ENCODE data around the gene C4orf36.
"Not testable (repeated sequence)": the region's sequence is repeated elsewhere in the genome, so short reads cannot be mapped to it uniquely, and the experiment has no call there.

C4orf36 gene

DNA sequence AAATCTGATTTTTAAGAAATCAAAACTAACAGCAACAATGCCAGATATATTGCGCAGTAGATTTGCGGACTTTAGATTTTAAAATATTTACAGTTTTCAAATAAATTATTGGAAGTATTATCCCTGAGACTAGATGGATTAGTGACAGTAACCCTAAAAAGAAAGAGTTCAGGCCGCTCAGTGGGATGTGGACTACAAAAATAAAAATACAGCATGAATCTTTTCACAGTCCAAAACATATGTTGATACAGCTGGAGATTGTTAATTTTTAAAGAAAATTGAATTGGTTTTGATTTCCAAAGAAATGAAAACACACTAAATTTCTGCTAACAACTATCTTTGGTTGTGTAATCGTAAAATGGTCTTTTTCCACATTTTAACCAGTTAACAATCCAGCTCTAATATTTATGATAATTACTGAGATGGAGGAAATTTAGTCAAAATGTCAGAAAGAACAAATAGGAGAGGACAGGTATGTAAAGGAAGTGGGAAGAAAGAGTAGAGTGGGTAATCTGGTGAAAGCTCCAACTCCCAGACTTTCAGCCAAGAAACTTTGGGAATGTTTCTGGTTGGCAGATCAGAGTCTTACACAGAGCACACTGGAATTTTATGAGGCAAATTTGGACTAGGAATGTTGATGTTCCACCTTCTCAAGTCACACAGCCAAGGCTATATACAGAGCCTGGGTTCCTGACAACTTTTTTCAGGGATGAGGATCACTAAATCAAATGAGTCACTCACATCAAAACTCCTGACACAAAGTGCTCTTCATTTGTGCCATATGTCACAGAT, 15.1 kb downstream of the C4orf36 start:
- no peak overlapping the region for H2AFZ ChIP-seq (ENCODE audit: low read length)
- no peaks in the 10 kb centered on the region for H3K9me3 ChIP-seq (replicated peaks; ENCODE audit: insufficient read depth, low read length)
- no peaks in the 10 kb centered on the region for H4K20me1 ChIP-seq (ENCODE audit: insufficient read depth, low read length)
- H3K4me2 ChIP-seq (ENCODE audit: low read depth, low read length): no peak overlapping the region
- no peaks in the 10 kb centered on the region for H3K36me3 ChIP-seq (replicated peaks; ENCODE audit: insufficient read depth, low read length)
- DNase-seq: no peak
- H3K27ac ChIP-seq (ENCODE audit: low read length): no peak overlapping the region
- no peaks in the 10 kb centered on the region for H3K9me2 ChIP-seq (replicated peaks; ENCODE audit: insufficient read depth, low read length)
- H3K4me1 ChIP-seq (ENCODE audit: low read length): no peaks in the 10 kb centered on the region
- H3F3A ChIP-seq (ENCODE audit: insufficient read depth, low read length): no peaks in the 10 kb centered on the region
- H3K9ac ChIP-seq (ENCODE audit: low read length): no peak overlapping the region
- no peaks in the 10 kb centered on the region for H3K27me3 ChIP-seq (replicated peaks; ENCODE audit: insufficient read depth, low read length)
- TF ChIP-seq EZH2 (optimal IDR thresholded peaks at IDR 0.05; ENCODE audit: low read depth, low read length) (no peak), EZH2phosphoT487 (IDR thresholded peaks at IDR 0.05; ENCODE audit: low read length) (no peak)
- TF ChIP-seq, protein P1, sequence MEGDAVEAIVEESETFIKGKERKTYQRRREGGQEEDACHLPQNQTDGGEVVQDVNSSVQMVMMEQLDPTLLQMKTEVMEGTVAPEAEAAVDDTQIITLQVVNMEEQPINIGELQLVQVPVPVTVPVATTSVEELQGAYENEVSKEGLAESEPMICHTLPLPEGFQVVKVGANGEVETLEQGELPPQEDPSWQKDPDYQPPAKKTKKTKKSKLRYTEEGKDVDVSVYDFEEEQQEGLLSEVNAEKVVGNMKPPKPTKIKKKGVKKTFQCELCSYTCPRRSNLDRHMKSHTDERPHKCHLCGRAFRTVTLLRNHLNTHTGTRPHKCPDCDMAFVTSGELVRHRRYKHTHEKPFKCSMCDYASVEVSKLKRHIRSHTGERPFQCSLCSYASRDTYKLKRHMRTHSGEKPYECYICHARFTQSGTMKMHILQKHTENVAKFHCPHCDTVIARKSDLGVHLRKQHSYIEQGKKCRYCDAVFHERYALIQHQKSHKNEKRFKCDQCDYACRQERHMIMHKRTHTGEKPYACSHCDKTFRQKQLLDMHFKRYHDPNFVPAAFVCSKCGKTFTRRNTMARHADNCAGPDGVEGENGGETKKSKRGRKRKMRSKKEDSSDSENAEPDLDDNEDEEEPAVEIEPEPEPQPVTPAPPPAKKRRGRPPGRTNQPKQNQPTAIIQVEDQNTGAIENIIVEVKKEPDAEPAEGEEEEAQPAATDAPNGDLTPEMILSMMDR (IDR thresholded peaks at IDR 0.05; ENCODE audit: low read length): no peak
- no peaks in the 10 kb centered on the region for H3K79me2 ChIP-seq (ENCODE audit: low read length)
- no peak overlapping the region for H3K4me3 ChIP-seq (ENCODE audit: low read length)

GRCh38 chr4:86875436-86875835, 16.8 kb downstream of the C4orf36 start:
- not testable (repeated sequence) for H3K9me2 ChIP-seq (replicated peaks; ENCODE audit: insufficient read depth, low read length); DNase-seq; H3K27me3 ChIP-seq (replicated peaks; ENCODE audit: insufficient read depth, low read length); H3K36me3 ChIP-seq (replicated peaks; ENCODE audit: insufficient read depth, low read length); H3K27ac ChIP-seq (ENCODE audit: low read length); H3K9ac ChIP-seq (ENCODE audit: low read length); H3K4me3 ChIP-seq (ENCODE audit: low read length); H3K9me3 ChIP-seq (replicated peaks; ENCODE audit: insufficient read depth, low read length); H3K79me2 ChIP-seq (ENCODE audit: low read length); H3F3A ChIP-seq (ENCODE audit: insufficient read depth, low read length); H2AFZ ChIP-seq (ENCODE audit: low read length); H4K20me1 ChIP-seq (ENCODE audit: insufficient read depth, low read length); H3K4me2 ChIP-seq (ENCODE audit: low read depth, low read length); H3K4me1 ChIP-seq (ENCODE audit: low read length)

DNA sequence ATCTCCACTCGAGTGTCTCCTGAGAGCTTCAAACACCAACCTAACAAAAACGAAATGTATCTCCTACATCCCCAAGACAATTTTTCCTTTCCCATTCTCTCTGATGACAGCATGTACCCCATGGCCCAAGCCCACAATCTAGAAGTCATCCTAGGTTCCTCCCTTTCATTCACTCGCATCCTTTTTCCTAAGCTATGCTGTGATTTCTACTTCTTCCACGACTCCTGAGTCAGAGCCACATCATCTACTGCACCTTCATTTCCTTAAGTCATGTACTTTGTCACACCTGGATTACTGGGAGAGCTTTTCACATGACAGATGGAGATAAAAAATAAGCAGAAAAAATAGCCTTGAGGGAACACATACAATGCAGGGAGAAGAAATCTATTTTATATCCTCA, 20.1 kb downstream of the C4orf36 start:
- H4K20me1 ChIP-seq (ENCODE audit: insufficient read depth, low read length): no peaks in the 10 kb centered on the region
- H3K27me3 ChIP-seq (replicated peaks; ENCODE audit: insufficient read depth, low read length): no peaks in the 10 kb centered on the region
- H3K36me3 ChIP-seq (replicated peaks; ENCODE audit: insufficient read depth, low read length): no peaks in the 10 kb centered on the region
- no peak overlapping the region for H2AFZ ChIP-seq (ENCODE audit: low read length)
- no peaks in the 10 kb centered on the region for H3K4me1 ChIP-seq (ENCODE audit: low read length)
- TF ChIP-seq, protein P1 (IDR thresholded peaks at IDR 0.05; ENCODE audit: low read length): no peak
- no peak overlapping the region for H3K4me2 ChIP-seq (ENCODE audit: low read depth, low read length)
- DNase-seq: no peak
- no peaks in the 10 kb centered on the region for H3F3A ChIP-seq (ENCODE audit: insufficient read depth, low read length)
- no peak overlapping the region for H3K27ac ChIP-seq (ENCODE audit: low read length)
- no peaks in the 10 kb centered on the region for H3K9me3 ChIP-seq (replicated peaks; ENCODE audit: insufficient read depth, low read length)
- H3K79me2 ChIP-seq (ENCODE audit: low read length): no peaks in the 10 kb centered on the region
- no peak overlapping the region for H3K9ac ChIP-seq (ENCODE audit: low read length)
- H3K9me2 ChIP-seq (replicated peaks; ENCODE audit: insufficient read depth, low read length): no peaks in the 10 kb centered on the region
- H3K4me3 ChIP-seq (ENCODE audit: low read length): no peak overlapping the region

- Histone ChIP-seq H4K20me1 (ENCODE audit: insufficient read depth, low read length) (no peaks in the 10 kb centered on the region), H3K27me3 (replicated peaks; ENCODE audit: insufficient read depth, low read length) (no peaks in the 10 kb centered on the region), H3K4me3 (ENCODE audit: low read length) (no peak overlapping the region), H3K9ac (ENCODE audit: low read length) (no peak overlapping the region), H3F3A (ENCODE audit: insufficient read depth, low read length) (no peaks in the 10 kb centered on the region), H3K9me2 (replicated peaks; ENCODE audit: insufficient read depth, low read length) (no peaks in the 10 kb centered on the region), H3K4me2 (ENCODE audit: low read depth, low read length) (no peak overlapping the region), H3K4me1 (ENCODE audit: low read length) (no peaks in the 10 kb centered on the region), H3K36me3 (replicated peaks; ENCODE audit: insufficient read depth, low read length) (no peaks in the 10 kb centered on the region), H3K79me2 (ENCODE audit: low read length) (no peaks in the 10 kb centered on the region), H2AFZ (ENCODE audit: low read length) (no peak overlapping the region), H3K27ac (ENCODE audit: low read length) (no peak overlapping the region), H3K9me3 (replicated peaks; ENCODE audit: insufficient read depth, low read length) (no peaks in the 10 kb centered on the region)
- no peak for DNase-seq
- TF ChIP-seq, protein P1 (IDR thresholded peaks at IDR 0.05; ENCODE audit: low read length): no peak
- TF ChIP-seq EZH2 (optimal IDR thresholded peaks at IDR 0.05; ENCODE audit: low read depth, low read length) (no peak), EZH2phosphoT487 (IDR thresholded peaks at IDR 0.05; ENCODE audit: low read length) (no peak)
These were observed 21.7 kb downstream of the C4orf36 start for GRCh38 chr4:86870442-86871069.

Measured in MM.1S (cell line).